ENCODE measurements around the gene GYG2.

DNA sequence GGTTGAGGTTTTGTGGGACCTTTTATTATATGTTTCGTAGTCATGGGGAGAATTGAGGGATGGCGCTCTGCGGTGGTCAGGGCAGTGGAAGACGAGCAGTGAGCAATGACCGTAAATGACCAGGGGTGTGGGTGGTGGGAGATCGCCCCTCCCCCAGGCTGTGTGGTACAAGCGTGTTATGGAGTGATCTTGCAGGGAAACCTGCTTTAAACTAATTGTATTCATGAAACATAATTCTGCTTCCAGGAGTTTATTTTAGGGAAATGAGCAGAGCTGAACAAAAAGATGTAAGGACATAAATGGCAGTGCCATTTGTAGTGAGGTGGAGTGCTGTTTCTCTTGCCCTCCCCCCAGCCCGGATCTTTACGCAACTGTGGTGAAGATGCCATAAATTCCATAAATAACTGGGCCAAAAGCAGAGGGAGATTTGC is 20.2 kb downstream of the GYG2 start:
- no peak for TF ChIP-seq TCF12 (IDR thresholded peaks at IDR 0.05)
- TF ChIP-seq, protein P1, sequence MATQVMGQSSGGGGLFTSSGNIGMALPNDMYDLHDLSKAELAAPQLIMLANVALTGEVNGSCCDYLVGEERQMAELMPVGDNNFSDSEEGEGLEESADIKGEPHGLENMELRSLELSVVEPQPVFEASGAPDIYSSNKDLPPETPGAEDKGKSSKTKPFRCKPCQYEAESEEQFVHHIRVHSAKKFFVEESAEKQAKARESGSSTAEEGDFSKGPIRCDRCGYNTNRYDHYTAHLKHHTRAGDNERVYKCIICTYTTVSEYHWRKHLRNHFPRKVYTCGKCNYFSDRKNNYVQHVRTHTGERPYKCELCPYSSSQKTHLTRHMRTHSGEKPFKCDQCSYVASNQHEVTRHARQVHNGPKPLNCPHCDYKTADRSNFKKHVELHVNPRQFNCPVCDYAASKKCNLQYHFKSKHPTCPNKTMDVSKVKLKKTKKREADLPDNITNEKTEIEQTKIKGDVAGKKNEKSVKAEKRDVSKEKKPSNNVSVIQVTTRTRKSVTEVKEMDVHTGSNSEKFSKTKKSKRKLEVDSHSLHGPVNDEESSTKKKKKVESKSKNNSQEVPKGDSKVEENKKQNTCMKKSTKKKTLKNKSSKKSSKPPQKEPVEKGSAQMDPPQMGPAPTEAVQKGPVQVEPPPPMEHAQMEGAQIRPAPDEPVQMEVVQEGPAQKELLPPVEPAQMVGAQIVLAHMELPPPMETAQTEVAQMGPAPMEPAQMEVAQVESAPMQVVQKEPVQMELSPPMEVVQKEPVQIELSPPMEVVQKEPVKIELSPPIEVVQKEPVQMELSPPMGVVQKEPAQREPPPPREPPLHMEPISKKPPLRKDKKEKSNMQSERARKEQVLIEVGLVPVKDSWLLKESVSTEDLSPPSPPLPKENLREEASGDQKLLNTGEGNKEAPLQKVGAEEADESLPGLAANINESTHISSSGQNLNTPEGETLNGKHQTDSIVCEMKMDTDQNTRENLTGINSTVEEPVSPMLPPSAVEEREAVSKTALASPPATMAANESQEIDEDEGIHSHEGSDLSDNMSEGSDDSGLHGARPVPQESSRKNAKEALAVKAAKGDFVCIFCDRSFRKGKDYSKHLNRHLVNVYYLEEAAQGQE (IDR thresholded peaks at IDR 0.05; ENCODE audit: low read depth, low read length) = no peak
- TF ChIP-seq, protein P2, sequence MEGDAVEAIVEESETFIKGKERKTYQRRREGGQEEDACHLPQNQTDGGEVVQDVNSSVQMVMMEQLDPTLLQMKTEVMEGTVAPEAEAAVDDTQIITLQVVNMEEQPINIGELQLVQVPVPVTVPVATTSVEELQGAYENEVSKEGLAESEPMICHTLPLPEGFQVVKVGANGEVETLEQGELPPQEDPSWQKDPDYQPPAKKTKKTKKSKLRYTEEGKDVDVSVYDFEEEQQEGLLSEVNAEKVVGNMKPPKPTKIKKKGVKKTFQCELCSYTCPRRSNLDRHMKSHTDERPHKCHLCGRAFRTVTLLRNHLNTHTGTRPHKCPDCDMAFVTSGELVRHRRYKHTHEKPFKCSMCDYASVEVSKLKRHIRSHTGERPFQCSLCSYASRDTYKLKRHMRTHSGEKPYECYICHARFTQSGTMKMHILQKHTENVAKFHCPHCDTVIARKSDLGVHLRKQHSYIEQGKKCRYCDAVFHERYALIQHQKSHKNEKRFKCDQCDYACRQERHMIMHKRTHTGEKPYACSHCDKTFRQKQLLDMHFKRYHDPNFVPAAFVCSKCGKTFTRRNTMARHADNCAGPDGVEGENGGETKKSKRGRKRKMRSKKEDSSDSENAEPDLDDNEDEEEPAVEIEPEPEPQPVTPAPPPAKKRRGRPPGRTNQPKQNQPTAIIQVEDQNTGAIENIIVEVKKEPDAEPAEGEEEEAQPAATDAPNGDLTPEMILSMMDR (IDR thresholded peaks at IDR 0.05) = no peak
- no peak for TF ChIP-seq EP300 (IDR thresholded peaks at IDR 0.05; ENCODE audit: borderline replicate concordance in 1 of 2, low read depth in 1 of 2, low read length in 1 of 2)
- no peak for TF ChIP-seq POLR2AphosphoS5 (IDR thresholded peaks at IDR 0.05; ENCODE audit: low read depth, low read length)
- no peak for TF ChIP-seq TAF1 (IDR thresholded peaks at IDR 0.05; ENCODE audit: borderline replicate concordance, low read depth, low read length)
- no peak for TF ChIP-seq JUND (IDR thresholded peaks at IDR 0.05)
- TF ChIP-seq YY1 (IDR thresholded peaks at IDR 0.05; ENCODE audit: low read depth) = no peak
- TF ChIP-seq SMC3 (IDR thresholded peaks at IDR 0.05; ENCODE audit: low read depth, low read length) = no peak
- no peak for TF ChIP-seq TEAD4 (IDR thresholded peaks at IDR 0.05; ENCODE audit: borderline replicate concordance, insufficient read depth)
- TF ChIP-seq RCOR1 (IDR thresholded peaks at IDR 0.05; ENCODE audit: low read length) = no peak

Measured in SK-N-SH (cell line).